Activated naive CD4-positive, alpha-beta T cell treated with anti-CD3 and anti-CD28 coated beads, Interleukin-2, amount 10 ng/mL, durations not matched to agents 5 hours and 36 hours (primary cell): Measurements from ENCODE around the gene CNTN5. TPM values are rescaled to one million over a fixed set of nuclear protein-coding genes. Genes with fewer than 3 reads are reported as not detected.

Experiments
- total RNA-seq, 2 experiments: library from RNA; stranded (reverse); gene quantifications; one replicate each; pipeline ENCODE4 v1.2.3, GENCODE V29; 2021

Gene CNTN5
- not detected for total RNA-seq

GRCh38 chr11:99020352-99021225, at the start of gene CNTN5:
CNTN5 (plus strand) TSS chr11:99020949.

